HUDEP-2 (cell line): Measurements from ENCODE around the gene ACSS3.

Experiments used
- DNase-seq, 76 experiments: peaks; one replicate each; lab custom pipeline; 2025; ENCODE audit not compliant: unreplicated experiment in 76 of 76; lab: John Stamatoyannopoulos, UW

ACSS3 gene

GRCh38 chr12:81212996-81213696 is 135.3 kb downstream of the ACSS3 start:
- DNase-seq = no peak

GRCh38 chr12:81216739-81217138 is 138.9 kb downstream of the ACSS3 start:
- DNase-seq = no peak

GRCh38 chr12:81221681-81222080 is 143.8 kb downstream of the ACSS3 start:
- DNase-seq = no peak

- DNase-seq = no peak
Measured at GRCh38 chr12:81222846-81223592, 145.1 kb downstream of the ACSS3 start.

GRCh38 chr12:81224626-81225025 is 146.7 kb downstream of the ACSS3 start:
- DNase-seq = no peak

GRCh38 chr12:81229759-81230158 is 151.9 kb downstream of the ACSS3 start:
- no peak for DNase-seq

- no peak for DNase-seq
Measured at GRCh38 chr12:81231574-81232368, 153.9 kb downstream of the ACSS3 start.

GRCh38 chr12:81245458-81245857 is 167.6 kb downstream of the ACSS3 start:
- DNase-seq = no peak

- no peak for DNase-seq
Measured at GRCh38 chr12:81245907-81246570, 168.2 kb downstream of the ACSS3 start.

- DNase-seq = no peak
Measured at GRCh38 chr12:81249976-81250375, 172.1 kb downstream of the ACSS3 start.

- no peak for DNase-seq
Measured at GRCh38 chr12:81252228-81252627, 174.3 kb downstream of the ACSS3 start.

- no peak for DNase-seq
Measured at GRCh38 chr12:81253360-81253759, 175.5 kb downstream of the ACSS3 start.

- no peak for DNase-seq
Measured at GRCh38 chr12:81255456-81255855, 177.6 kb downstream of the ACSS3 start.

- no peak for DNase-seq
Measured at GRCh38 chr12:81255947-81256346, 178.1 kb downstream of the ACSS3 start.

- peak in 24 of 76 experiments; percentile 2 to 59 (median 19) for DNase-seq
Measured at GRCh38 chr12:81257947-81258551, 180.2 kb downstream of the ACSS3 start.

- no peak for DNase-seq
Measured at GRCh38 chr12:81259360-81259759, 181.5 kb downstream of the ACSS3 start.

GRCh38 chr12:81261508-81262207 is 183.8 kb downstream of the ACSS3 start:
- DNase-seq = no peak

GRCh38 chr12:81263072-81263471 is 185.2 kb downstream of the ACSS3 start:
- no peak for DNase-seq

- no peak for DNase-seq
Measured at GRCh38 chr12:81270385-81270784, 192.5 kb downstream of the ACSS3 start.
